Caco-2 (cell line): ENCODE results near the gene CPLX3. TPM values are rescaled to one million over a fixed set of nuclear protein-coding genes. Genes with fewer than 3 reads are reported as not detected.
A peak's percentile ranks its signal among the peaks of the same experiment; 100 is the strongest.

Experiments
- BruUV-seq: library from RNA; stranded (reverse); fragments of 400-500 nt; replicated peaks from 2 replicates; lab custom pipeline; 2021; lab: Mats Ljungman, UMichigan
- CTCF ChIA-PET: fragments of 300-600 bp; sonication (Branson Sonifier 250); formaldehyde crosslinking; loops from one replicate; lab custom pipeline; 2022; ENCODE audit warnings: antibody characterized with exemption; lab: Charles Lee
- POLR2A ChIA-PET: fragments of 300-600 bp; sonication (Branson Sonifier 250); formaldehyde crosslinking; loops from one replicate; lab custom pipeline; 2022; ENCODE audit warnings: antibody characterized with exemption; lab: Charles Lee
- DNase-seq, 2 experiments: peaks; one replicate each; pipeline versions ENCODE4 v3.0.0 to v3.0.0-alpha.2; 2020 to 2022
- H3K27me3 ChIP-seq: replicated peaks from 2 replicates; pipeline ENCODE4 v1.6.0; 2011; ENCODE audit warnings: low read length; ENCODE audit not compliant: control insufficient read depth, insufficient read depth
- H3K36me3 ChIP-seq: 2 replicates; pipeline ENCODE4 v1.5.1; 2011; ENCODE audit warnings: low read length; ENCODE audit not compliant: control insufficient read depth, insufficient read depth
- H3K4me1 ChIP-seq: fragments of 250-450 bp; sonication (Bioruptor Pico); 2 replicates; pipeline ENCODE4 v1.5.1; 2020; ENCODE audit warnings: mild to moderate bottlenecking
- H3K4me3 ChIP-seq: 2 replicates; pipeline ENCODE4 v1.5.1; 2011; ENCODE audit warnings: low read depth, mild to moderate bottlenecking, control low read depth, low read length
- H3K9me3 ChIP-seq: fragments of 250-450 bp; sonication (Bioruptor Pico); 2 replicates; pipeline ENCODE4 v1.5.1; 2020; ENCODE audit warnings: mild to moderate bottlenecking, moderate library complexity
- H3K27ac Mint-ChIP-seq: one replicate; pipeline ENCODE4 v1.8.0; 2022; ENCODE audit warnings: mixed read lengths; ENCODE audit not compliant: unreplicated experiment
- H3K27me3 Mint-ChIP-seq: one replicate; pipeline ENCODE4 v1.8.0; 2022; ENCODE audit warnings: mixed read lengths; ENCODE audit not compliant: insufficient read depth, unreplicated experiment
- H3K36me3 Mint-ChIP-seq: one replicate; pipeline ENCODE4 v1.8.0; 2022; ENCODE audit warnings: mild to moderate bottlenecking, mixed read lengths; ENCODE audit not compliant: insufficient read depth, unreplicated experiment
- H3K4me1 Mint-ChIP-seq: one replicate; pipeline ENCODE4 v1.8.0; 2022; ENCODE audit warnings: low read depth, mixed read lengths; ENCODE audit not compliant: unreplicated experiment
- H3K4me3 Mint-ChIP-seq: one replicate; pipeline ENCODE4 v1.8.0; 2022; ENCODE audit warnings: mild to moderate bottlenecking, moderate library complexity, mixed read lengths; ENCODE audit not compliant: unreplicated experiment
- H3K9me3 Mint-ChIP-seq: one replicate; pipeline ENCODE4 v1.8.0; 2022; ENCODE audit warnings: mixed read lengths; ENCODE audit not compliant: unreplicated experiment
- CTCF ChIP-seq, 2 experiments: fragments of 200-600 bp in 1 of 2; IDR thresholded peaks; 1 replicate in 1 of 2; 2 replicates in 1 of 2; pipeline versions ENCODE4 v1.5.1 to v1.8.0; 2011 to 2022; ENCODE audit warnings: antibody characterized with exemption in 1 of 2, control low read depth in 1 of 2, inconsistent platforms in 1 of 2, low read depth in 1 of 2, low read length in 1 of 2, mild to moderate bottlenecking in 1 of 2, moderate library complexity in 1 of 2; ENCODE audit not compliant: insufficient read depth in 1 of 2, severe bottlenecking in 1 of 2, unreplicated experiment in 1 of 2
- intact Hi-C: fragments of 100-400 bp; cut with micrococcal nuclease; formaldehyde crosslinking; loops from one replicate; pipeline ENCODE4 v1.10.0; 2022; ENCODE audit not compliant: unreplicated experiment
- total RNA-seq: library from RNA; stranded (reverse); gene quantifications from 2 replicates; pipeline ENCODE4 v1.2.3, GENCODE V29; 2022

CPLX3 gene
- total RNA-seq, 1 experiment from 2014 or later = not detected

DNA sequence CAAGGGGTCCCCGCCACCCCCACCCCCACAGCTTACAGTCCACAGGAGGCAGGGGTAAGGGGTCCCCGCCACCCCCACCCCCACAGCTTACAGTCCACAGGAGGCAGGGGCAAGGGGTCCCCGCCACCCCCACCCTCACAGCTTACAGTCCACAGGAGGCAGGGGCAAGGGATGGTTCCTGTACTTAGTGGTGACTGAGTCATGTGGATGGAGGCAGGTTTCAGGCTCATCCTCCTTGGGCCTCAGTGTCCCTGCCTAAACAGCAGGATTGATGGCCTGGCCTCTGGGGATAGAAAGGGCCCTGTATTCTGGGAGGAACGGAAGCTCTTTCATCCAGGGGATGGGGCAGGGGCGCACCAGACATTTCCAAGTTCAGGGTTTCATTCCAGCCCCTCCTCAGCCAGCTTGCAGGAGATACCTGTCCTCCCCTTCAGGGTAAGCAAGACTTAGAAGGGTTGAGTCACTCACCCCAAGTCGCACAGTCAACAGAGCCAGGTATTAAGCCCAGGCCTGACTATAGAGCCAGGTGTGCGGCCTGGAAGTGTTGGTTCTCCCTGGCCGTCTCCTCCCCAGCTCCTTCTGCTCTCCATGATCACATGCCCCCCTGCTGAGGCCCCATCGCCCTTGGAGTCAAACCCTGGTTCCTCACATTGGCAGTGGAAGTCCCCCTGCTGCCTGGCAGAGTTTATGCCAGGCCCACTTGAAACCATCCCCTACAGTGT, 32.0 kb upstream of the CPLX3 start:
- H3K9me3 ChIP-seq = no peaks in the 10 kb centered on the region
- DNase-seq = no peak
- Mint-ChIP-seq H3K27ac (peak overlapping the region; percentile 36), H3K36me3 (peaks cover 6% of the 10 kb centered on the region), H3K4me3 (no peak overlapping the region), H3K9me3 (no peaks in the 10 kb centered on the region), H3K4me1 (peaks cover 6% of the 10 kb centered on the region), H3K27me3 (no peaks in the 10 kb centered on the region)
- no peaks in the 10 kb centered on the region; the same call in 1 of the 2 replicates for H3K36me3 ChIP-seq
- ChIA-PET POLR2A (no interaction called here), CTCF (interaction anchor here (1.0 kb wide), 1 partner anchor 23 kb away, joined by 5 read pairs; no protein-coding TSS in a partner anchor)
- no peak for TF ChIP-seq CTCF (IDR thresholded peaks at IDR 0.05; ENCODE audit: insufficient read depth in 1 of 2, low read depth in 1 of 2, low read length in 1 of 2, severe bottlenecking in 1 of 2, unreplicated experiment in 1 of 2)
- no peaks in the 10 kb centered on the region for H3K27me3 ChIP-seq
- H3K4me3 ChIP-seq = no peak overlapping the region
- peaks cover 6% of the 10 kb centered on the region for H3K4me1 ChIP-seq
- no TSS peak for BruUV-seq
- intact Hi-C loops = no loop called here

GRCh38 chr15:74794970-74795349, 31.5 kb upstream of the CPLX3 start:
- ChIA-PET CTCF (no interaction called here), POLR2A (no interaction called here)
- intact Hi-C loops = no loop called here
- TF ChIP-seq CTCF (IDR thresholded peaks at IDR 0.05; ENCODE audit: insufficient read depth in 1 of 2, low read depth in 1 of 2, low read length in 1 of 2, severe bottlenecking in 1 of 2, unreplicated experiment in 1 of 2) = no peak
- Mint-ChIP-seq H3K9me3 (no peaks in the 10 kb centered on the region), H3K27ac (peak overlapping the region; percentile 36), H3K36me3 (peaks cover 8% of the 10 kb centered on the region), H3K4me3 (no peak overlapping the region), H3K4me1 (peaks cover 6% of the 10 kb centered on the region), H3K27me3 (no peaks in the 10 kb centered on the region)
- DNase-seq = no peak
- H3K4me1 ChIP-seq = peaks cover under 1% of the 10 kb centered on the region; the same call in 1 of the 2 replicates
- H3K9me3 ChIP-seq = no peaks in the 10 kb centered on the region
- peaks cover under 1% of the 10 kb centered on the region; the same call in 1 of the 2 replicates for H3K36me3 ChIP-seq
- no TSS peak for BruUV-seq
- H3K27me3 ChIP-seq = no peaks in the 10 kb centered on the region
- H3K4me3 ChIP-seq = no peak overlapping the region

DNA sequence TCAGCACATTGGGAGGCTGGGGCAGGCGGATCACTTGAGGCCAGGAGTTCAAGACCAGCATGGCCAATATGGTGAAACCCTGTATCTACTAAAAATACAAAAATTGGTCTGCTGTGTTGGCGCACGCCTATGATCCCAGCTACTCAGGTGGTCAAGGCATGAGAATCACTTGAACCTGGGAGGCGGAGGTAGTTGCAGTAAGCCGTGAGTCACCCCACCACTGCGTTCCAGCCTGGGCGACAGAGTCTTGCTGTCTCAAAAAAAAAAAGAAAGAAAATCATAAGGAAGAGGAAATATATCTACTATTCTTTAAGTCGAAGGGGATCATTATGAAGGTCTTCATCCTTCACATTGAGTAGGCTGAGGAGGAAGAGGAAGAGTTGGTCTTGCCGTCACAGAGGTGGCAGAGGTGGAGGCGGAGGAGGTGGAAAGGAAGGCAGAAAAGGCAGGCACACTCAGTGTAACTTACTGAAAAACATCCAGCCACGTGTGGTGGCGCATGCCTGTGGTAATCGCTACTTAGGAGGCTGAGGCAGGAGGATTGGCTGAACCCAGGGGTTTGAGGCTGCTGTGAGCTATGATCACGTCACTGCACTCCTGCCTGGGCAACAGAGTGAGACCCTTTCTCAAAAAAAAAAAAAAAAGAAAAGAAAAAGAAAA, 30.3 kb upstream of the CPLX3 start:
- Histone ChIP-seq H3K4me3 (no peak overlapping the region), H3K27me3 (no peaks in the 10 kb centered on the region), H3K36me3 (peaks cover 4% of the 10 kb centered on the region; the same call in 1 of the 2 replicates), H3K4me1 (no peaks in the 10 kb centered on the region), H3K9me3 (no peaks in the 10 kb centered on the region)
- BruUV-seq = no TSS peak
- DNase-seq = no peak
- intact Hi-C loops = no loop called here
- H3K9me3 Mint-ChIP-seq = no peaks in the 10 kb centered on the region
- peaks cover 6% of the 10 kb centered on the region for H3K4me1 Mint-ChIP-seq
- no peak overlapping the region for H3K4me3 Mint-ChIP-seq
- POLR2A ChIA-PET = no interaction called here
- no peak for TF ChIP-seq CTCF (IDR thresholded peaks at IDR 0.05; ENCODE audit: insufficient read depth in 1 of 2, low read depth in 1 of 2, low read length in 1 of 2, severe bottlenecking in 1 of 2, unreplicated experiment in 1 of 2)
- no peak overlapping the region for H3K27ac Mint-ChIP-seq
- H3K27me3 Mint-ChIP-seq = no peaks in the 10 kb centered on the region
- CTCF ChIA-PET = interaction anchor here (0.6 kb wide), 1 partner anchor 18 kb away, joined by 3 read pairs; no protein-coding TSS in a partner anchor
- peaks cover 14% of the 10 kb centered on the region for H3K36me3 Mint-ChIP-seq
